WI38 (cell line): Measurements from ENCODE around the gene LYSMD1.
A peak's percentile ranks its signal among the peaks of the same experiment; 100 is the strongest.

Source experiments
- H3K4me3 ChIP-seq: 2 replicates; pipeline ENCODE4 v1.5.1; 2011; ENCODE audit warnings: low read depth, mild to moderate bottlenecking, control low read depth, low read length
- CTCF ChIP-seq: IDR thresholded peaks from 2 replicates; pipeline ENCODE4 v1.5.1; 2012; ENCODE audit warnings: low read depth, mild to moderate bottlenecking, control low read depth, low read length

Gene LYSMD1

GRCh38 chr1:151145304-151146071 is 20.2 kb downstream of the LYSMD1 start:
- H3K4me3 ChIP-seq = peak overlapping the region; percentile 69
- no peak for TF ChIP-seq CTCF

DNA sequence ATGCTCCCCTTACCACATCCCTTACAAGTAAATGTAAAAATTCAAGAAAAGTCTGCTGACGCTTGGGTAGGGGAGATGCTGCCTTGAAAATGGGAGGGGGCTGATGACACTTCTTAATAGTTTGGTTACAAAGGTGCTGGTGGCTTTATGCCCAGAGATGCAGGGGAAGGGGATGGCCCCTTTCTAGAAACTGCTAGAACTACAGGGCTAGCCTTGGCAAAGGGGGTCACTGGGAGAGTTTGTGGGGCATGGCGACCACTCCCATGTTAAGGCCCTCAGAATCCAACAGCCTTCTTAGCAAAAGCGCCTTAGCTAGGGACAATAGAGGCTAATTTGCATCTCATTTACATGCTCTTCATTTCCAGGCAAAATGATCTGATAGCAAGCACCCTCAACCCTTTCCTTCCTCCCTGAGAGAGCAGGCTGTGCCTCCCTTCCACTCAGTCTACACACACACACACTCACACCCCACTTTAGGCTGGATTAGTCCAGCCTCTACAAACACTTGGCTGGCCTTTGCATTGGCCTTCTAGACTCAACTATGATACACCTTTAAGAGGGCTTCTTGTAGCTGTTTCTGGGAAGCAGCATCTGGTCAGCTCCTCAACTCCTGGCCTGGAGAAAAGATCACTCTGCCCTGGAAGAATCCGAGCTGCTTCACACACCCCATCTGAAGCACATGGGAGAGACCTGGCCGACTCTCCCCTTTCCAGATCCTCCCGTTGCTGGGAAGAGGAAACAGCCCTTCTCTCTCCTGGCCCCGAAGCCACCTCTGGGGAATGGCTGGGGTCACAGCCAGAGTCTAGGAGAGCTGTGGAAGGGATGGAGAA is 21.0 kb downstream of the LYSMD1 start:
- TF ChIP-seq CTCF = no peak
- no peak overlapping the region for H3K4me3 ChIP-seq

- no peak for TF ChIP-seq CTCF
- H3K4me3 ChIP-seq = no peak overlapping the region
Measured at GRCh38 chr1:151143986-151144385, 21.7 kb downstream of the LYSMD1 start.

- H3K4me3 ChIP-seq = no peak overlapping the region
- no peak for TF ChIP-seq CTCF
Measured at GRCh38 chr1:151143057-151143435, 22.7 kb downstream of the LYSMD1 start.

GRCh38 chr1:151142411-151143056 is 23.2 kb downstream of the LYSMD1 start:
- no peak for TF ChIP-seq CTCF
- no peak overlapping the region for H3K4me3 ChIP-seq

- no peak for TF ChIP-seq CTCF
- no peak overlapping the region for H3K4me3 ChIP-seq
Measured at GRCh38 chr1:151137789-151138188, 27.9 kb downstream of the LYSMD1 start.
